Epithelial cell of proximal tubule (primary cell): ENCODE results near the gene SLC8A1. TPM values are rescaled to one million over a fixed set of nuclear protein-coding genes. Genes with fewer than 3 reads are reported as not detected.
"Not testable (repeated sequence)": the region's sequence is repeated elsewhere in the genome, so short reads cannot be mapped to it uniquely, and the experiment has no call there.

Experiments used
- DNase-seq: peaks from one replicate; pipeline ENCODE4 v3.0.0-alpha.2; 2011; ENCODE audit warnings: low read depth
- H3K4me3 ChIP-seq: 2 replicates; pipeline ENCODE4 v1.5.1; 2011; ENCODE audit warnings: low read depth, mild to moderate bottlenecking, low read length
- total RNA-seq: library from RNA; depleted of rRNA; stranded (reverse); fragments of >200 nt; gene quantifications from 2 replicates; pipeline ENCODE4 v1.2.3, GENCODE V29; 2015
- TF ChIP-seq, protein P1 (sequence below): conservative IDR thresholded peaks from 2 replicates; pipeline ENCODE4 v1.5.1; 2012; ENCODE audit warnings: low read depth, mild to moderate bottlenecking, low read length

Gene SLC8A1
- total RNA-seq, 1 donor from 2014 or later = 4.8 TPM

DNA sequence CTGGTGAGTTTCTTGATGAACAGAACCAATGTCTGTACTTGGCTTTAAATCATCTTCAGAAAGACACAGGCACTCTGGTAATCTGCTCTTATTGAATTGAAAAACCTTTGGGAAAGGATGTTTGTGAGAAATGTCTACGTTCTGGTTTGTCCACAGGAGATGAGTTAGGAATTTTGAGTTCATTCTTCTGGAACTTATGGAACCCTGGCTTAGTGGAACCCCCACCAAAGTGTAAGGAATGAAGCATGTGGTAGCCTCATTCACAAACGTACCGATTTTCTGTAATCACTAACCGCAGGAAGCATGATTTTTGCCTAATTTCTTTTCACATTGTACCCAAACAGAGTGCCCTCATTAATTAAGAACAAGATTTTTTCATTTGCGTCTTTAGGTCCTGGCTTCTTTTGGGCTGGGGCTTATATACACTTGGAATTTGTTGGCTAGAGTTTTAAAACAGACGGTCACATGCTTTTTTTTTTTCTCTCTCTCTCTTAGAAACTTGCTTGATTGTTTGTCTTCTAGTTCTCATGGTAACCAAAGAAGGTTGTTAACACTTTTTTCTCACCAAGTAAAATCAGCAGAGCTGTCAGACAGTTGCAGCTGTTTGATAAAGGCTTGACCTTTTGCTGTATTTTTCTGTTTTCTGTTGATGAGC, 358.7 kb downstream of the SLC8A1 start:
- H3K4me3 ChIP-seq = no peak overlapping the region
- TF ChIP-seq, protein P1, sequence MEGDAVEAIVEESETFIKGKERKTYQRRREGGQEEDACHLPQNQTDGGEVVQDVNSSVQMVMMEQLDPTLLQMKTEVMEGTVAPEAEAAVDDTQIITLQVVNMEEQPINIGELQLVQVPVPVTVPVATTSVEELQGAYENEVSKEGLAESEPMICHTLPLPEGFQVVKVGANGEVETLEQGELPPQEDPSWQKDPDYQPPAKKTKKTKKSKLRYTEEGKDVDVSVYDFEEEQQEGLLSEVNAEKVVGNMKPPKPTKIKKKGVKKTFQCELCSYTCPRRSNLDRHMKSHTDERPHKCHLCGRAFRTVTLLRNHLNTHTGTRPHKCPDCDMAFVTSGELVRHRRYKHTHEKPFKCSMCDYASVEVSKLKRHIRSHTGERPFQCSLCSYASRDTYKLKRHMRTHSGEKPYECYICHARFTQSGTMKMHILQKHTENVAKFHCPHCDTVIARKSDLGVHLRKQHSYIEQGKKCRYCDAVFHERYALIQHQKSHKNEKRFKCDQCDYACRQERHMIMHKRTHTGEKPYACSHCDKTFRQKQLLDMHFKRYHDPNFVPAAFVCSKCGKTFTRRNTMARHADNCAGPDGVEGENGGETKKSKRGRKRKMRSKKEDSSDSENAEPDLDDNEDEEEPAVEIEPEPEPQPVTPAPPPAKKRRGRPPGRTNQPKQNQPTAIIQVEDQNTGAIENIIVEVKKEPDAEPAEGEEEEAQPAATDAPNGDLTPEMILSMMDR = no peak
- no peak for DNase-seq

DNA sequence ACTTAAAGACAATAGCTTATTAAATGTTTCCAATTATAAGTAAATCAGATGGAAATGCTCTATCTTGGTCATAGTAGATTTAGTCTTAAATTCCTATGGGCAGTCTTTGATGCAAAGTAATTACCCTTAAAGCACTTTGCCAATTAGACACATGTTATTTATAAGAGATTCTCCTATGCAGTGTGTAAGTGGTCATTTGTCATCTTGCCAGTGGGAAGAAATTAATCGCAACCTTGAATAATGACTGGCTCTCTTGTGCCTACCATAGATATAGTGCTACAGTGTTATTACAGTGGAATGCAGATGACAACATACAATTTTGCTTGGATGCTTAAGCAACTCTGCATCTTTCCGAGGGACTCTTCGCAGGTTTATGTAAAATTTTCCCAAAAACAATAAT, 361.8 kb downstream of the SLC8A1 start:
- TF ChIP-seq, protein P1 = no peak
- no peak for DNase-seq
- H3K4me3 ChIP-seq = no peak overlapping the region

DNA sequence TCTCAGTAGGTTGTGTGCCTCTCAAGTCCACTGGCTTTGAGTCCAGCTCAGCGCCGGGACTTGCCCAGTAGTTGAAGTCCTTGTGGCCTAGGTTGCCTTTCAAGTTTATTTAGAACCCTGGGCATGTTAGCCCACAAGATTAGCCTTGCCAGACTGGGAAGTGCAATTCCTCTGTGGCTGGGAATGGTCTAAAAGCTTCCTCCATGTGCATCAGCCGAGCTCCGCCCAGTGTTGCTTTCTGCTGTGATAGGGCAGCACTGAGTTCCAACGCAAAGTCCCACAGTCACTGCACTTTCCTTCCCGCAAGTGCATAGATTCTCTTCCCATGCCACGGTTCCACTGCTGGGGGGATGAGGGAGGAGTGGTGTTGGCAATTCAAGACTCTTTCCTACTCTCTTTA, 364.0 kb downstream of the SLC8A1 start:
- no peak for DNase-seq
- TF ChIP-seq, protein P1 = no peak

DNA sequence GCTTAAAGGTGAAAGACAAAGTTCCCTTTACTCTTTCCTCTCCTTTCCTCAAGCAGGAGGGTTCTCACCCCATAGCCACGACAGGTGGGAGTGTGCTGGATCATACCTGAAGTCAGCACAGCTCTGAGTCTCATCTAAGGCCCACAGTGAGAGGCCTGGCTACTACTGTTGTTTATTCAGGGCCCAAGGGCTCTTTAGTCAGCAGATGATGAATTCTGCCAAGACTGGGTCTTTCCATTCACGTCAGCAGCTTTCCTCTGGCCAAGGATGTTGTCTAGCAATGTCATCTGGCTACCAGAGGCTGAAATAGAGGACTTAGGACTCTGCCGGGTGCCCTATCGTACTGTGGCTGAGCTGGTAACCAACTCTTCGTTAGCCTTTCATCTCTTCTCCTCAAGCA, 364.5 kb downstream of the SLC8A1 start:
- no peak for DNase-seq
- TF ChIP-seq, protein P1 = no peak
- no peak overlapping the region for H3K4me3 ChIP-seq

More for the DNA sequence above, 364.0 kb downstream of the SLC8A1 start:
- H3K4me3 ChIP-seq = no peak overlapping the region

DNA sequence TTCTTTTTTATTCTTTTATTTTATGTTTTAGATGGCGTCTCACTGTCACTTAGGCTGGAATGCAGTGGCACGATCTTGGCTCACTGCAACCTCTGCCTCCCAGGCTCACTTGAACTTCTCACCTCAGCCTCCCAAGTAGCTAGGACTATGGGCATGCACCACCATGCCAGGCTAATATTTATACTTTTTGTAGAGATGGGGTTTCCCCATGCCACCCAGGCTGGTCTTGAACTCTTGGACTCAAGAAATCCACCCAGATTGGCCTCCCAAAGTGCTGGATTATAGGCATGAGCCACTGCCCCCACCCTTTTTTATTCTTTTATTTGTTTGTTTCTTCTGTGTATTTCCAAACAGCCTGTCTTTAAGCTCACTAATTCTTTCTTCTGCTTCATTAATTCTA, 366.1 kb downstream of the SLC8A1 start:
- TF ChIP-seq, protein P1 = no peak

DNA sequence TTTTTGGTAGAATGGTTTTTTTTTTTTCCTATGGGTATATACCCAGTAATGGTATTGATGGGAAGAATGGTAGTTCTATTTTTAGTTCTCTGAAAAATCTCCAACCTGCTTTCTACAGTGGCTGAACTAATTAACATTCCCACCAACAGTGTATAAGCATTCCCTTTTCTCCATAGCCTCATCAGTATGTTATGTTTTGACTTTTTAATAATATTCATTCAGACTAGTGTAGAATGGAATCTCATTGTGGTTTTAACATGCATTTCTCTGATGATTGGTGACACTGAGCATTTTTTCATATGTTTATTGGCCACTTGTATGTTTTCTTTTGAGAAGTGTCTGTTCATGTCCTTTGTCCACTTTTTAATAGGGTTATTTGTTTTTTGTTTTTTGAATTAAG, 378.6 kb downstream of the SLC8A1 start:
- not testable (repeated sequence) for DNase-seq, H3K4me3 ChIP-seq

More for the DNA sequence above, 366.1 kb downstream of the SLC8A1 start:
- no peak overlapping the region for H3K4me3 ChIP-seq
- no peak for DNase-seq

DNA sequence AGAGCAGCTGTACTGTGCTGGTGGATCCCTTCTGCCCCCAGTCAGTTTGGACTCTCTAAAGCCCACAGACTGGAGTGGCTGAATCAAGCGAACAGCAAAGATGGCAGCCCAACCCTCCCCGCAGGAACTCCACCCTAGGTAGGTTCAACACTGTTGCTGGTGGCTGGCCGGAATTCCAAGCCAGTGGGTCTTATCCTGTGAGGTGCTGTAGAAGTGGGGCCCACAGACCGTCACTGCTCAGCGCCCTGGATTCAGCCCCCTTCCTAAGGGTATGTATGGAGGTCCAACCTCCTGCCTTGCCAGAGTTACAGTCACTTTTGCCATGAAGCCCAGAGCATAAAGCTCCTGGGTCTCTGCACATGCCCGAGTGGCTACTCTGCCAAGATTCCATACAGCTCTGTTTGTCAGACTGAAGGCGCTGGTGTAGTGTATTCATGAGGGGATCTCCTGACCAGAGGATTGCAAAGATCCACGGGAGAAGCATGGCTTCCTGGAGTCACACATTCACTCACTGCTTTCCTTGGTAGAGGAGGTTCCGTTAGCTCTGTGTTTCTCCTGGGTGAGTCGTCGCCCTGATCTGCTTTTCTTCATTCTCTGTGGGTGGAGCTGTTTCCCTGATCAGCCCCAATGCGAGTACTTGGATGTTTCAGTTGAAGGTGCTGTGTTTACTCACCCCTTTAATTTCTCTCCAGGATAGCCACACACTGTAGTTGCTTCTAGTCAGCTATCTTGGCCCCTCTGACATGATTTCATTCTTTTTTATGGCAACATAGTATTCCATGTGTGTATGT, 379.3 kb downstream of the SLC8A1 start:
- TF ChIP-seq, protein P1 = no peak
- DNase-seq = no peak
- no peak overlapping the region for H3K4me3 ChIP-seq
